ENCODE results near the gene GAB2. TPM values are rescaled to one million over a fixed set of nuclear protein-coding genes. Genes with fewer than 3 reads are reported as not detected.
A peak's percentile ranks its signal among the peaks of the same experiment; 100 is the strongest.

The GAB2 gene
- total and polyA plus RNA-seq, 2 of the 13 experiments (the other 11 are each of a cell fraction or from before 2014, with no cell fraction given) = 4.1 to 8.6 TPM

DNA sequence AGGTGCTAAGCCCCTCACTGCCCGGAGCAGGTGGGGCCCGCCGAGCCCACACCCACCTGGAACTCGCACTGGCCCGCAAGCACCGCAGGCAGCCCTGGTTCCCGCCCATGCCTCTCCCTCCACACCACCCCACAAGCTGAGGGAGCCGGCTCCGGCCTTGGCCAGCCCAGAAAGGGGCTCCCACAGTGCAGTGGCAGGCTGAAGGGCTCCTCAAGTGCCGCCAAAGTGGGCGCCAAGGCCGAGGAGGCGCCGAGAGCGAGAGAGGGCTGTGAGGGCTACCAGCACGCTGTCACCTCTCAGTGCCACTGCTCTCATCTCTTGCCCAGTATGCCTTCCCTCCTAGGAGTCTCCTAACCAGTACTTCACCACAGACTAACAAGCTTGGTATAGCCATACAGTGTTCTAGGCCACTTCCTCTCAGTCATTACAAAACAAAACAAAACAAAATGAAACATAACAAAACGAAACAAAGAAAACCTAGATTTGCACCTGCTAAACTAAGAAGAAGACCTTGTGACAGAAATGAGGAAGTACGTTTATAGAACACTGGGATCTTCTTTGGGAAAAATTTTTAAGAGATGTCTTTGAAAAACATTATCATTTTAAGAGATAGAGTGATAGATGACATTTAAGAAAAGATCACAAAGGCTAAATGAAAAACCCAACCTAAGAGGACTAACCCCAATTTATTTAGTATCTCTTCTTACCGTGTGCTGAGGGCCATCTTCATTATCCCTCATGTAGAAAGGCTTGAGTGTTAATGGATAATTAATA is 47.7 kb upstream of the GAB2 start:
- intact Hi-C loops (cut with micrococcal nuclease; ENCODE audit: unreplicated experiment) = no loop called here
- DNase-seq (ENCODE audit: low spot score) (no peak), FAIRE-seq (no peak), ATAC-seq (peak; percentile 35; the same call in 1 of the 3 replicates)
- Histone ChIP-seq H4K20me1 (ENCODE audit: insufficient read depth, low read length) (no peaks in the 10 kb centered on the region), H2AFZ (ENCODE audit: low read length) (no peak overlapping the region), H3K4me3 (replicated peaks in 1 of 3; ENCODE audit: insufficient read depth in 1 of 3, low read depth in 2 of 3, low read length in 3 of 3) (no peak overlapping the region), H3K9ac (ENCODE audit: insufficient read depth, low read depth, low read length) (no peak overlapping the region), H3K4me2 (ENCODE audit: low read depth, low read length) (no peak overlapping the region), H3K27me3 (ENCODE audit: control insufficient read depth in 1 of 2, insufficient read depth in 2 of 2, low read length in 2 of 2) (no peaks in the 10 kb centered on the region), H3K9me3 (ENCODE audit: low read length) (no peaks in the 10 kb centered on the region), H3K4me1 (ENCODE audit: insufficient read depth, low read length) (no peaks in the 10 kb centered on the region), H3K36me3 (replicated peaks in 1 of 2; ENCODE audit: control insufficient read depth in 1 of 2, insufficient read depth in 2 of 2, low read length in 2 of 2) (peaks cover 11 to 49% of the 10 kb centered on the region in 2 experiments), H3K27ac (ENCODE audit: extremely low read length, insufficient read depth, low read length) (no peak overlapping the region), H3K79me2 (ENCODE audit: insufficient read depth, low read length) (no peaks in the 10 kb centered on the region)
- WGBS (ENCODE audit: low lambda C conversion rate) = 96% methylated on average over 9 of the region's 19 CpGs
- in situ Hi-C loops (cut with HindIII; ENCODE audit: extremely low pct_ligation_motif_present, low pct_unique_long_range_greater_than_20kb) = no loop called here
- no peak for TF ChIP-seq RXRA (CRISPR knock-in tag; IDR thresholded peaks at IDR 0.05)
- TF ChIP-seq, protein P1, sequence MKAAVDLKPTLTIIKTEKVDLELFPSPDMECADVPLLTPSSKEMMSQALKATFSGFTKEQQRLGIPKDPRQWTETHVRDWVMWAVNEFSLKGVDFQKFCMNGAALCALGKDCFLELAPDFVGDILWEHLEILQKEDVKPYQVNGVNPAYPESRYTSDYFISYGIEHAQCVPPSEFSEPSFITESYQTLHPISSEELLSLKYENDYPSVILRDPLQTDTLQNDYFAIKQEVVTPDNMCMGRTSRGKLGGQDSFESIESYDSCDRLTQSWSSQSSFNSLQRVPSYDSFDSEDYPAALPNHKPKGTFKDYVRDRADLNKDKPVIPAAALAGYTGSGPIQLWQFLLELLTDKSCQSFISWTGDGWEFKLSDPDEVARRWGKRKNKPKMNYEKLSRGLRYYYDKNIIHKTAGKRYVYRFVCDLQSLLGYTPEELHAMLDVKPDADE (CRISPR knock-in tag; IDR thresholded peaks at IDR 0.05) = no peak
- no peak for TF ChIP-seq ZNF234 (CRISPR knock-in tag; conservative IDR thresholded peaks at IDR 0.05)
- no peak for TF ChIP-seq ZNF670 (CRISPR knock-in tag; IDR thresholded peaks at IDR 0.05; ENCODE audit: borderline replicate concordance)
- no peak for TF ChIP-seq ZNF547 (CRISPR knock-in tag; IDR thresholded peaks at IDR 0.05)
- no peak for TF ChIP-seq FOXM1 (CRISPR knock-in tag; IDR thresholded peaks at IDR 0.05)
- TF ChIP-seq MAFK (conservative IDR thresholded peaks at IDR 0.05 in 1 of 2, IDR thresholded peaks at IDR 0.05 in 1 of 2; ENCODE audit: low read length in 2 of 2) = no peak
- TF ChIP-seq ZNF3 (CRISPR knock-in tag; IDR thresholded peaks at IDR 0.05) = no peak
- TF ChIP-seq ARHGAP35 (CRISPR knock-in tag; IDR thresholded peaks at IDR 0.05; ENCODE audit: borderline replicate concordance) = no peak
- TF ChIP-seq SP1 (IDR thresholded peaks at IDR 0.05) = no peak
- TF ChIP-seq SP1 (CRISPR knock-in tag; IDR thresholded peaks at IDR 0.05) = no peak
- no peak for TF ChIP-seq ZC3H13 (CRISPR knock-in tag; IDR thresholded peaks at IDR 0.05)
- TF ChIP-seq KDM4B (CRISPR knock-in tag; IDR thresholded peaks at IDR 0.05) = no peak
- TF ChIP-seq, protein P2, sequence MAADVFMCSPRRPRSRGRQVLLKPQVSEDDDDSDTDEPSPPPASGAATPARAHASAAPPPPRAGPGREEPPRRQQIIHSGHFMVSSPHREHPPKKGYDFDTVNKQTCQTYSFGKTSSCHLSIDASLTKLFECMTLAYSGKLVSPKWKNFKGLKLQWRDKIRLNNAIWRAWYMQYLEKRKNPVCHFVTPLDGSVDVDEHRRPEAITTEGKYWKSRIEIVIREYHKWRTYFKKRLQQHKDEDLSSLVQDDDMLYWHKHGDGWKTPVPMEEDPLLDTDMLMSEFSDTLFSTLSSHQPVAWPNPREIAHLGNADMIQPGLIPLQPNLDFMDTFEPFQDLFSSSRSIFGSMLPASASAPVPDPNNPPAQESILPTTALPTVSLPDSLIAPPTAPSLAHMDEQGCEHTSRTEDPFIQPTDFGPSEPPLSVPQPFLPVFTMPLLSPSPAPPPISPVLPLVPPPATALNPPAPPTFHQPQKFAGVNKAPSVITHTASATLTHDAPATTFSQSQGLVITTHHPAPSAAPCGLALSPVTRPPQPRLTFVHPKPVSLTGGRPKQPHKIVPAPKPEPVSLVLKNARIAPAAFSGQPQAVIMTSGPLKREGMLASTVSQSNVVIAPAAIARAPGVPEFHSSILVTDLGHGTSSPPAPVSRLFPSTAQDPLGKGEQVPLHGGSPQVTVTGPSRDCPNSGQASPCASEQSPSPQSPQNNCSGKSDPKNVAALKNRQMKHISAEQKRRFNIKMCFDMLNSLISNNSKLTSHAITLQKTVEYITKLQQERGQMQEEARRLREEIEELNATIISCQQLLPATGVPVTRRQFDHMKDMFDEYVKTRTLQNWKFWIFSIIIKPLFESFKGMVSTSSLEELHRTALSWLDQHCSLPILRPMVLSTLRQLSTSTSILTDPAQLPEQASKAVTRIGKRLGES (CRISPR knock-in tag; IDR thresholded peaks at IDR 0.05; ENCODE audit: borderline replicate concordance) = no peak
- no peak for TF ChIP-seq RARG (CRISPR knock-in tag; IDR thresholded peaks at IDR 0.05; ENCODE audit: low read depth)
- TF ChIP-seq HIVEP1 (CRISPR knock-in tag; IDR thresholded peaks at IDR 0.05) = no peak
- no peak for TF ChIP-seq ZNF432 (CRISPR knock-in tag; IDR thresholded peaks at IDR 0.05; ENCODE audit: borderline replicate concordance)
- ChIA-PET POLR2A (no interaction called here), CTCF (ENCODE audit: low intra/inter-chr PET ratio, low total read pairs) (no interaction called here)
- no TSS peak for BruUV-seq (replicated peaks)
